GM18517 (cell line): ENCODE measurements around the gene TYW1B.
"Not testable (repeated sequence)": the region's sequence is repeated elsewhere in the genome, so short reads cannot be mapped to it uniquely, and the experiment has no call there.

ENCODE experiments used
- ATAC-seq: cut with Tn5 transposase; IDR thresholded peaks from one replicate; pipeline ENCODE4 v1.9.1; 2021; ENCODE audit warnings: mild to moderate bottlenecking, moderate library complexity; ENCODE audit not compliant: unreplicated experiment

Gene TYW1B

DNA sequence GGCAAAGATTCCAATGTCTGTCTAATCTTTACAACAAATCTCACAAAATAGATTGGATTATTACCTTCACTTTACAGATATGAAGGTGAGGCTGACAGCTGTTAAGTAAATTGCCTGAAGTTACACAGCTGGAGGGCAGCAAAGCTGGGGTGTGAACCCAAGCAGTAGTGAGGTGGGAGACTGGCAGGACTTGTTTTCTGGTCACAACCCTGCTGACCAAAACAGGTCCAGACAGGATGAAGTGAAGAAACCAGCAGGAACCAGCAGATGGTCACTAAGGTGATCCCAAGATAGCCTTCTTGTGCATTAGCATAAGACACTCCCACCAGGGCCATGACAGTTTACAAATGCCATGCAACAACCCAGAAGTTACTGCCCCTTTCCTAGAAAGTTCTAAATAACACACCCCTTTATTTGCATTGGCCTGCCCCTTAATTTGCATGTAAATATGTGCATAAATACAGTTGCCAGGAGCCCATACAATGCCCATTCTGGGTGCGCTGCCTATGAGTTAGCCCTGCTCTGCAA is 195.2 kb downstream of the TYW1B start:
- ATAC-seq: not testable (repeated sequence)

DNA sequence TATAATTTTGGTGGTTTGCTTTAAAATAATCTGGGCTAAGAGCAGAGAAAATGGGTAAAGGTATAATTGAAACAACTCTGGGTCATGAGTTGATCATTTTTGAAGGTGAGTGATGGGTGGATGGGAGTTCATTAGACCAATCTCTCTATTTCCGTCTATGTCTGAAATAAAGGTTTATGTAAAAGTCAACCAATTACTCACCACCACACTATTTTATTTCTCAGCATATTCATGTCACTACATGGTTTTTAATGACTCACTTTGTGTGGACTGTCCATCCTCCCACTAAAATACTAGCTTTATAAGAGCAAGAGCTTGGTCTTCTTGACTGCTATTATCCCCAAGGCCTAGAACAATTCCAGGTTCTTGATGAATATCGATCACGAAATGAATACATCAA is 199.6 kb downstream of the TYW1B start:
- not testable (repeated sequence) for ATAC-seq

GRCh38 chr7:72626428-72627011 is 201.5 kb downstream of the TYW1B start:
- not testable (repeated sequence) for ATAC-seq

- ATAC-seq: peak; percentile 79
Observed at GRCh38 chr7:72625721-72626423, 202.1 kb downstream of the TYW1B start.

DNA sequence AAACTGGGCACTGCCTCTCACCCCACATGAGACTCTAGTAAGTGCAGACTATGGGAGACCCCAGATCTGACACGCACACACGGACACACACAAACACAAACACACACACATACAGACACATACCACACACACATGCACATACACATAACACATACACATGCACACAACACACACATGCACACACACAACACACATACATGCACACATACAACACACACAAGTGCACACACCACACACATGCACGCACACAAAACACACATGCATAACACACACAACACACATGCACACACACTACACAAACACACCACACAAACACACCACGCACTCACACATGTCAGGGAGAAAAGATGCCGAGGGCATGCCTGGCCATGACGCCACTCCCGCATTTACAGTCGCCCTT is 205.5 kb downstream of the TYW1B start:
- ATAC-seq: no peak

DNA sequence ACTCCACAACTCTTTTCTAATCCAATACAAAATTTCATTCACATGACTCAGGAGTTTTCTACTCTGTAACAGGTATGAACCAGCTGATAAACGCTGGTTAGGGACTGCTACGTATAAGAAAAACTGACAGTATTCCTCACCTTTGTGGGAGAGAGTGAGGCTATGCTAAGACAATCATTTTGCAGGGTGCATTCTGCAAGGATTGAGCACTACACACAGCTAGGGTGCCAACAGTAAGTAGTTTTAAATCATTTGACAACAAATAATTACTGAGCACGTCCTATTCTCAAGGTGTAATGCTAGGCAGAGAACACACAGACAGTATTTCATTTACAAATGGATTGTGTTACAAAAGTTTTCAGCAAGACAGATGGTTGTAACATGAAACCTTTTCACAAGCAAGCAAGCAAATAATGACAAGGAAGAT is 206.2 kb downstream of the TYW1B start:
- ATAC-seq: not testable (repeated sequence)

DNA sequence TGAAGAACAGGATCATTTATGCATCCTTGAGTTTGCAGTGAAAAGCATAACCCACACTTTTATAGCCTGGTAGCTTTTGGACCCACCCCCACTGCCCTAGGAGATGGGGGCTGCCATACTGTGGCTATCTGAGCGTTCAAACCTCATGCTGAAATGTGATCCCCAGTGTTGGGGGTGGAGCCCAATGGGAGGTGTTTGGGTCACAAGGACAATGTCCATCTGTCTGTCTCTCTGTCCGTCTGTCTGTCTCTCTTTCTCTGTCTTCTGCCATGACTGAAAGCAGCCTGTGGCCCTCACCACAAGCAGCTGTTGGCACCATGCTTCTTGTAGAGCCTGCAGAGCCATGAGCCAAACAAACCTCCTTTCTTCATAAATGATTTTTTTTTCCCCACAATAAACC is 207.1 kb downstream of the TYW1B start:
- not testable (repeated sequence) for ATAC-seq

- ATAC-seq: not testable (repeated sequence)
Observed at GRCh38 chr7:72618435-72619180, 209.4 kb downstream of the TYW1B start.

DNA sequence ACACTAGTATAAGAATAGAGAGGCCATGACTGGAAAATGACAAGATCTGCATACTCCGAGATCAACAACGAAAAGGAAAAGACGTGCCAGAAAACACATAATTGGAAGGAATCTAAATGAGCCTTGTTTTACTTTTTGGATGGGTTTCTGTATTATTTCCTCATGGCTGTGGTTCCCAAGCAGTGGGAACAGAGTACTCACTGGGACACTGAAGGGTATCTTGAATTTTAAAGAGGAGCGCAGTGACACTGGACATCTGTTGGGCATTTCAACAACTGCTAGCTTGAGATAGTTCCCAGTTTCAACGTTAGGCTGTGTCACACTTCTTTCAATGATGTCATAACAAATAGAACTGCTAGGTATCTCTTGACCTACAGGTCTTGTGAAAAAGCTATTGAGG is 218.2 kb downstream of the TYW1B start:
- ATAC-seq: not testable (repeated sequence)

- ATAC-seq: not testable (repeated sequence)
Observed at GRCh38 chr7:72607988-72608387, 220.0 kb downstream of the TYW1B start.

DNA sequence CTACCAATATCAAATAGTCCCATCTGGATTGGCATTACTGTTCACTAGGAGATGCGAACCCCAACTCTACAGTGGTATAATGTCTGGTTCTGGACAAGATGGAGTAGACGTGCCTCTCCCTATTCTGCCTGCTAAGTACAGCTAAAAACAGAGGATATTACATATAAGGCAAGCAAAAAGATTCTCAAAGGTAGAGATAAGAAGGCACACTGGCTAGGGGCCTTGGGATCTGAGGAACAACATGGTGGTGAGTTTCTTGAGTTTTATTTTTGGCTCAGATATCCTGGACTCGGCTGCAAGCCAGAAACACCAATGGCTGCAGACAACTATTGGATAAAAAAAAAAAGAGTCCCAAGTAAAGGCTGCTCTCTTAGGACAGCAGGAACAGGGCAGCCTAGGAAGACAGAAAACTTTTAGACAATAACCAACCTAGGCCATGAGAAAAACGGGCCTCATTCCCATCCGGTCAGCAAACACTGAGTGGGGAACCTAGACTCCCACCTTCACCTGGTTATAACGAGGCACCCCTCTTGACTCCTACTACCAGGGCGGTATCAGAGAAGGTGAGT is 222.1 kb downstream of the TYW1B start:
- ATAC-seq: not testable (repeated sequence)

- not testable (repeated sequence) for ATAC-seq
Observed at GRCh38 chr7:72604771-72605611, 223.0 kb downstream of the TYW1B start.

DNA sequence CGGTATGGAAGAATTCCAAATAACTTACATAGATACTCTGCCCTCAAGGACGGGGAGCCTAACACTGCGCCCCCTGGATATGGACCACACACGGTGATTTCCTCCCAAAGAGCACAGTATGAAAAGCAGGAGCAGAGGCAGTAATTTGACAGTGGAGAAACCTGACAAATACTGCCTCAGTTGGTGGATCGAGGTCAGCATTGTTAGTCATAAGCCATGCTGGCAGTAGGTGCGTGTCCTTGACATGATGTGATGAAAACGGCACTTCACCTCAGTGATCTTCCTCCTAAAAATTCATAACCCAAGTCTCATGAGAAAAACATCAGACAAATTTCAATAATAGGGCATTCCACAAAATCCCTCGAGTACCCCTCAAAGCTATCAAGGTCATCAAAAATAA is 224.5 kb downstream of the TYW1B start:
- not testable (repeated sequence) for ATAC-seq

DNA sequence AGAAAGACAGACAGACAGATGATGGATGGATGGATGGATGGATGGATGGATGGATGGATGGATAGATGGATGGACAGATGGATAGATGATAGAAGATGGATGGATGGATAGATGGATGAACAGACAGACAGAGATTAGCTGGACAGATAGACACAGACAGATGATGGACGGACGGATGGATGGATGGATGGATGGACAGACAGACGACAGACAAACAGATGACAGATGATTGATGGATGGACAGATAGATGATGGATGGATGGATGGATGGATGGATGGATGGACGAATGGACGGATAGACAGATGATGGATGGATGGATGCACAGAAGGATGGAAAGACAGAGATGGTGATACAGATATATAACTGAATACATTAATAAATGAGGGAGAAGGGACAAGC is 224.9 kb downstream of the TYW1B start:
- no peak for ATAC-seq

DNA sequence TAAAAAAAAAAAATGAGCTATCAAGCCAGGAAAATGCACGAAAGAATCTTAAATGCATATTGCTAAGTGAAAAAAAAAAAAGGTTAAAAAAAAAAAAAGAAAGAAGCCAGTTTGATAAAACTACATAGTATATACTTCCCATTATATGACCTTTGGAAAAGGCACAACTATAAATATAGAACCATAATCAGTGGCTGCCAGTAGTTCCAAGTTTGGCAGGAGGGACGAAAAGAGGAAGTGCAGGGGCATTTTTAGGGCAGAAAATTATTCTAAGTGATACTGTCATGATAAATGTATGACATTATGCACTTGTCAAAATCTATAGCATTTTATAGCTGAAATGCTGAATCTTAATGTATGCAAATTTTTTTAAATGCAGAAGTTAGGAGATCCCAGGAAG is 226.3 kb downstream of the TYW1B start:
- ATAC-seq: not testable (repeated sequence)

GRCh38 chr7:72590023-72590422 is 238.0 kb downstream of the TYW1B start:
- ATAC-seq: not testable (repeated sequence)

DNA sequence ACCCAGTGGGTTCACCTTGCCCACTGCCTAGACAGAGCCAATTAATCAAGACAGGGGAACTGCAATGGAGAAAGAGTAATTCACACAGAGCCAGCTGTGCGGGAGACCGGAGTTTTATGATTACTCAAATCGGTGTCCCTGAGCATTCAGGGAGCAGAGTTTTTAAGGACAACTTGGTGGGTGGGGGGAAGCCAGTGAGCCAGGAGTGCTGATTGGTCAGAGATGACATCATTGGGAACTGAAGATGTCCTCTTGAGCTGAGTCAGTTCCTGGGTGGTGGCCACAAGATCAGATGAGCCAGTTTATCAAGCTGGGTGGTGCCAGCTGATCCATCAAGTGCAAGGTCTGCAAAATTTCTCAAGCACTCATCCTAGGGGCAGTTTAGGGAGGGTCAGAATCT is 240.7 kb downstream of the TYW1B start:
- ATAC-seq: not testable (repeated sequence)

- ATAC-seq: not testable (repeated sequence)
Observed at GRCh38 chr7:72584576-72584975, 243.4 kb downstream of the TYW1B start.

- not testable (repeated sequence) for ATAC-seq
Observed at GRCh38 chr7:72583620-72584361, 244.2 kb downstream of the TYW1B start.
